ENCODE measurements around the gene ARF3.
A peak's percentile ranks its signal among the peaks of the same experiment; 100 is the strongest.
"Not testable (repeated sequence)": the region's sequence is repeated elsewhere in the genome, so short reads cannot be mapped to it uniquely, and the experiment has no call there.

ARF3 gene

DNA sequence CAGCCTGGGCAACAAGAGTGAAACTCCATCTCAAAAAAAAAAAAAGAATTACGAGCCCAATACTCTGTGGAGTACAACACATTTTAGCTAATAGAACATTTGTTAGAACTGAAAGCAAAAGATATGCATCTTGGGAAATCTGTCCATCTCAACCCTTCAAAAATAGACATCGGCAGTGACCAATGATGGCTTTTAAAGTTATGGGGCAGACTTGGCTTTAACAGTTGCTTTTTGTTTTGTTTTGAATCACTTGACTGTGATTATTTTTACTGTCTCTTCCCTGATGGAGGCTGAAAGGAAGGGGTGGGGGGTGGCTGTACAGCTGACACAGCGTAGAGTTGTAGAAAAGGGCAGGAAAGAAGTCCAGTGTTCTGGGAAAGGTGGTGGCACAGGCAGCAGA is 34.2 kb downstream of the ARF3 start:
- Histone ChIP-seq H3K27ac (ENCODE audit: low read length) (no peak overlapping the region), H3K9ac (ENCODE audit: low read length) (no peak overlapping the region), H3K4me2 (ENCODE audit: low read length) (peak overlapping the region; percentile 98; the same call in 1 of the 2 replicates), H3K4me3 (ENCODE audit: low read length) (no peak overlapping the region), H2AFZ (ENCODE audit: low read depth, low read length) (no peak overlapping the region), H4K20me1 (ENCODE audit: insufficient read depth, low read length) (no peaks in the 10 kb centered on the region), H3K79me2 (ENCODE audit: low read length) (peaks cover 17% of the 10 kb centered on the region), H3K36me3 (replicated peaks; ENCODE audit: low read depth, low read length) (peaks cover 17% of the 10 kb centered on the region), H3K9me3 (ENCODE audit: insufficient read depth, low read length) (no peaks in the 10 kb centered on the region), H3K27me3 (ENCODE audit: low read depth, low read length) (no peaks in the 10 kb centered on the region), H3K4me1 (ENCODE audit: low read length) (peaks cover 18% of the 10 kb centered on the region)
- TF ChIP-seq, protein P1, sequence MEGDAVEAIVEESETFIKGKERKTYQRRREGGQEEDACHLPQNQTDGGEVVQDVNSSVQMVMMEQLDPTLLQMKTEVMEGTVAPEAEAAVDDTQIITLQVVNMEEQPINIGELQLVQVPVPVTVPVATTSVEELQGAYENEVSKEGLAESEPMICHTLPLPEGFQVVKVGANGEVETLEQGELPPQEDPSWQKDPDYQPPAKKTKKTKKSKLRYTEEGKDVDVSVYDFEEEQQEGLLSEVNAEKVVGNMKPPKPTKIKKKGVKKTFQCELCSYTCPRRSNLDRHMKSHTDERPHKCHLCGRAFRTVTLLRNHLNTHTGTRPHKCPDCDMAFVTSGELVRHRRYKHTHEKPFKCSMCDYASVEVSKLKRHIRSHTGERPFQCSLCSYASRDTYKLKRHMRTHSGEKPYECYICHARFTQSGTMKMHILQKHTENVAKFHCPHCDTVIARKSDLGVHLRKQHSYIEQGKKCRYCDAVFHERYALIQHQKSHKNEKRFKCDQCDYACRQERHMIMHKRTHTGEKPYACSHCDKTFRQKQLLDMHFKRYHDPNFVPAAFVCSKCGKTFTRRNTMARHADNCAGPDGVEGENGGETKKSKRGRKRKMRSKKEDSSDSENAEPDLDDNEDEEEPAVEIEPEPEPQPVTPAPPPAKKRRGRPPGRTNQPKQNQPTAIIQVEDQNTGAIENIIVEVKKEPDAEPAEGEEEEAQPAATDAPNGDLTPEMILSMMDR (IDR thresholded peaks at IDR 0.05; ENCODE audit: low read depth, low read length) = no peak
- TF ChIP-seq EZH2phosphoT487 (IDR thresholded peaks at IDR 0.05; ENCODE audit: low read depth) = no peak

DNA sequence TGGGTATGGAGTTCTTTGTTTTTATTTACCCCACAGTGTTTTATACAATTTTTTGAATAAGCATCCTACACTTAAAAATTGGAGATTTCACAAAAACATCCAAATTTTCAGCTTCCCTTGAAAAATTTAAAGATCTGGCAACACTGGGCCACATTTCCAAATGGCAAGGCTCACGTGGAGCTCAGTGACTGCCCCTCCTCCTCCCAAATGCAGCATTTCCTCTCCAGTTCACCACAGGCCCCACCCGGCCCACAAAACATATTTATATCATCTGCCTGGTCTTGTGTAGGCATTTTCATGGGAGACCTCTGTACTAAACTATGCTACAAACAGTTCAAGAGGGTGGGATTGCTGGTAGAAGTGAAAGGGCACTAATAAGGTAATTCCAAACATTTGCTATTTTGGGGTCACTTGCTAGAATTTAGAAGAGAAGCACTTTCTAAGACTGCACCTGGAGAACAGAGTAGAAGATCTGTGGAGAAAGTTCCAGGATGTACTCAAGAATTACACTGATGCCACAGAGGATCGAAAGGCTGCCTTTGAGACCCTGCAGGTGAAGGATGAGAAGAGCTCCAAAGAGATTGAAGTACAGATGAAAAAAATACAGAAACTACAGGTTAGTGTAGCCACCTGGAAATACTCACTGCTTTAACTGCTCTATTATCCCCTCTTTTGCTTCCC is 39.3 kb downstream of the ARF3 start:
- Histone ChIP-seq H3K9ac (ENCODE audit: low read length) (no peak overlapping the region), H3K9me3 (ENCODE audit: insufficient read depth, low read length) (no peaks in the 10 kb centered on the region), H3K4me2 (ENCODE audit: low read length) (no peak overlapping the region), H4K20me1 (ENCODE audit: insufficient read depth, low read length) (no peaks in the 10 kb centered on the region), H3K4me3 (ENCODE audit: low read length) (no peak overlapping the region), H3K36me3 (replicated peaks; ENCODE audit: low read depth, low read length) (peaks cover 12% of the 10 kb centered on the region), H2AFZ (ENCODE audit: low read depth, low read length) (no peak overlapping the region), H3K27ac (ENCODE audit: low read length) (no peak overlapping the region), H3K4me1 (ENCODE audit: low read length) (no peaks in the 10 kb centered on the region), H3K27me3 (ENCODE audit: low read depth, low read length) (no peaks in the 10 kb centered on the region), H3K79me2 (ENCODE audit: low read length) (no peaks in the 10 kb centered on the region)
- no peak for TF ChIP-seq EZH2phosphoT487 (IDR thresholded peaks at IDR 0.05; ENCODE audit: low read depth)
- TF ChIP-seq, protein P1 (IDR thresholded peaks at IDR 0.05; ENCODE audit: low read depth, low read length) = no peak

DNA sequence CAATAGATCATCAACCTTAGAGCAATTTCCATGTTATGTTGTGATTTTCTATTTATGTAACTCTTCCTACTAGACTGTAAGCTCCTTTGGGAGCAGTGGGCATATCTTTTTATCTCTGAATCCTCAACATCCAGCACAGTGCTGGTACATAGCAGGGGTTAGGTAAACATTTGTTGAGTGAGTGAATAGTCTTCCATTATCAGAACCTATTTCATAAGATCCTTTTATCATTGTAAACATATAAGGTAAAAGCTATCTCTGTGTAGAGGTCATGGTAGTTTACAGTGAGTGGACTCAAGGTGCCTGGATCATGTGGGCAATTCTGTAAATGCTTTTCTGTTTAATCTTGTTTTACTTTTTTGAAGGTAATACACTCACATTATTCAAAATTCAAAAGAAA is 47.1 kb downstream of the ARF3 start:
- H3K27me3 ChIP-seq (ENCODE audit: low read depth, low read length) = no peaks in the 10 kb centered on the region; the same call in 1 of the 2 replicates
- H2AFZ ChIP-seq (ENCODE audit: low read depth, low read length) = no peak overlapping the region
- H3K4me2 ChIP-seq (ENCODE audit: low read length) = no peak overlapping the region
- no peak for TF ChIP-seq EZH2phosphoT487 (IDR thresholded peaks at IDR 0.05; ENCODE audit: low read depth)
- TF ChIP-seq, protein P1 (IDR thresholded peaks at IDR 0.05; ENCODE audit: low read depth, low read length) = no peak
- H3K9ac ChIP-seq (ENCODE audit: low read length) = no peak overlapping the region
- no peaks in the 10 kb centered on the region for H3K4me1 ChIP-seq (ENCODE audit: low read length)
- no peak overlapping the region for H3K27ac ChIP-seq (ENCODE audit: low read length)
- no peaks in the 10 kb centered on the region for H3K36me3 ChIP-seq (replicated peaks; ENCODE audit: low read depth, low read length)
- no peaks in the 10 kb centered on the region for H3K79me2 ChIP-seq (ENCODE audit: low read length)
- no peaks in the 10 kb centered on the region for H3K9me3 ChIP-seq (ENCODE audit: insufficient read depth, low read length)
- H3K4me3 ChIP-seq (ENCODE audit: low read length) = no peak overlapping the region
- no peaks in the 10 kb centered on the region for H4K20me1 ChIP-seq (ENCODE audit: insufficient read depth, low read length)

DNA sequence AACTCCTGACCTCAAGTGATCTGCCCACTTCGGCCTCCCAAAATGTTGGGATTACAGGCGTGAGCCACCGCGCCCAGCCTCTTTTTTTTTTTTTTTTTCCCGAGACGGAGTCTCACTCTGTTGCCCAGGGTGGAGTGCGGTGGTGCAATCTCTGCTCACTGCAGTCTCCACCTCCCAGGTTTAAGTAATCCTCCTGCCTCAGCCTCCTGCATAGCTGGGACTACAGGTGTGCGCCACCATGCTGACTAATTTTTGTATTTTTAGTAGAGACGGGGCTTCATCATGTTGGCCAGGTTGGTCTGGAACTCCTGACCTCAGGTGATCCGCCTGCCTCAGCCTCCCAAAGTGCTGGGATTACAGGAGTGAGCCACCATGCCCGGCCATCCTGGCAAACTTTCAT is 47.6 kb downstream of the ARF3 start:
- not testable (repeated sequence) for H3K36me3 ChIP-seq (replicated peaks; ENCODE audit: low read depth, low read length); H3K4me1 ChIP-seq (ENCODE audit: low read length); H3K27me3 ChIP-seq (ENCODE audit: low read depth, low read length); H3K4me2 ChIP-seq (ENCODE audit: low read length); H3K9ac ChIP-seq (ENCODE audit: low read length); H4K20me1 ChIP-seq (ENCODE audit: insufficient read depth, low read length); H3K27ac ChIP-seq (ENCODE audit: low read length); H3K9me3 ChIP-seq (ENCODE audit: insufficient read depth, low read length); H2AFZ ChIP-seq (ENCODE audit: low read depth, low read length); H3K4me3 ChIP-seq (ENCODE audit: low read length); H3K79me2 ChIP-seq (ENCODE audit: low read length)

All from OCI-LY3 (cell line).